IPS DF 4.7 (cell line): Measurements from ENCODE around the gene SP3.

Source experiments
- DNase-seq: peaks from one replicate; pipeline ENCODE4 v3.0.0-alpha.2; 2013; ENCODE audit warnings: low spot score; ENCODE audit errors: extremely low read depth

The SP3 gene

GRCh38 chr2:173968551-173968950, 3.4 kb upstream of the SP3 start:
- DNase-seq: no peak

- no peak for DNase-seq
Measured at GRCh38 chr2:173966274-173967098, 1.3 kb upstream of the SP3 start.

DNA sequence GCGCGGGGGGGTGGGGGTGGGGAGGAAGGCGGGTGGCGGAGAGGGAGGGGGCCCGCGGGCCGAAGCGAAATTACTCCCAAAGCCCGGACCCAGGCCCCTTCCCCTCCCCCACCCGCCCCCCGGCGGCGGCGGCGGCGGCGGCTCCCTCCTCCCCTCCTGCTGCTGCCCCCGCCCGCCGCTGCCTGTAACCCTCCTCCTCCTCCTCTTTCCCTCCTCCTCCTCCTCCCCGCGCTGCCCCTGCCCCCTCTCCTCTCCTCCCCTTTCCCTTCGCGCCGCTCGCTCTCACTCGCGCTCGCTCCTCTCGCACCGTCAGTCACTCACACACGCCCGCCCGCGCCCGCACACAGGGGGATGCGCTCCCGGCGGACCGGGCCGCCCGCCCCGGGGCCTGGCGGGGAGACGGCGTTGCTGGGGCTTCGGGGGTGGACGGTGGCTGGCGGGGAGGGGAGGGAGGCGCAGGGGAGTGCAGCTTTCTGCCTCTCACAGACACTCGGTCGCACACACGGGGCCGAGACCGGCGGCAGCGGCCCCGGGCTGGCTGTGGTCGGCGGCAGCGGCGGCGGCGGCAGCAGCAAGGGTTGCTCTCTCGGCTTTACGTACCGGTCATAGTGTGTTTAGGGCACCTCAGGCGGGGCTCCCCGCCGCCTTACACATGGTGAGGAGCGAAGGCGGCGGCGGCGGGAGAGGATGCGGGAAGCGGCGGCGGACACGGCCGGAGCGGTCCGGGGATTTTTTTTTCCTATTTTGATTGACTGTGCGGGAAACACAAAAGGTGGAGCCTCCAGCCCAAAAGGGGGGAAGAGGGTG, 405 bp downstream of the SP3 start:
- no peak for DNase-seq

DNA sequence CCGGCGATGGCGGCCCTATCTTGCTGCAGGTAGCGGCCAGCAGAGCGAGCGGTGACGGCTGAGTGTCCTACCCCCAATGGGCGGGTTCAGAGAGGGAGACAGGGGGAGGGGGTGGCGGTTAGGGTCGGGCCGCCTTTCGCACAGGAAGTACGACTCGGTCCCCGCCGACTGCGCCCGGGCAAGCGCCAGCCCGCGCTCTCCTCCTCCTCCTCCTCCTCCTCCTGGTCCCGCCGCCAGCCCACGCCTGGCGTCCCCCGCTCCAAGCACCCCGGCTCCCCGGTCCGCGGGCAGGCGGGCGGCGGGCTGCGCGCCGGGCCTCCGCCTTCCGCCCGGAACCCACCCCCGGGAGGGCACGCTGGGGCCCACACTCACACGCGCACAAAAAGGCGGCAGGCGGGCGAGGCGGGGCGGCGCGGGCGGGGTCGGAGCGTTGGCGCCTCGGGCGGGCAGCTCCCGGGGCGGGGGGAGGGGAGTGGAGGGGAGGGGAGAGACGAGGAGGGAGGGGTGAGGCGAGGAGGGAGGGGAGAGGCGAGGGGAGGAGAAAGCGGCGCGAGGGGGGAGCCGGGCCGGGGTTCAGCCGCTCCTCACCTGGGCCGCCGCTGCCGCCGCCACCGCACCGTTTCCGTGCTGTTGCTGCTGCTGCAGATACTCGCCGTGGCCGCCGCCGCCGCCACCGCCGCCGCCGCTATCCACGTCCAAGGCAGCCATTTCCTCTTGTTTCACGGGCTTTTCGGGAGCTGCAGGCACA, 1.2 kb downstream of the SP3 start:
- DNase-seq: no peak

- no peak for DNase-seq
Measured at GRCh38 chr2:173963323-173963816, 1.8 kb downstream of the SP3 start.

DNA sequence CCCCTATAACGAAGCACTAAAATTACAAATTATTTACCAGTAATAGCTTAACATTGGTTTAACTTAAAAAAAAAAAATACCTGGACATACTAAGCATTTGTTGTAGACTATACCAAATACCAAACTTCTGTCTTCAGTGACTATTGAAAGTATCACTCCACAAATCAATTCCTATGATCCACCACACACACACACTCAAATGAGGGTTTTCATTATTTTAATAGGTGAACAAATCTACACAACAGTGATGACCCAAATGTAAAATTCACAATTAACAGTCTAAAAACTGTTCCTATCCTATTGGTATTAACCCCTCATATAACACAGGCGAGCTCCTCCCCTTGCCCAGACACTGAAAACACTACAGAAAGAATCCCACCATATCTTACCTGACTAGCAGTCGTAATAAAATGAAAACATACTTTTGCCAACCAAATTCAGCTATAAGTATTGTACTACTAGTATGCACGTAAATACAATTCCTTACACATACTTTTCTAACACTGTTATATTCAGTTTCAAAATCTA, 2.5 kb downstream of the SP3 start:
- no peak for DNase-seq

DNA sequence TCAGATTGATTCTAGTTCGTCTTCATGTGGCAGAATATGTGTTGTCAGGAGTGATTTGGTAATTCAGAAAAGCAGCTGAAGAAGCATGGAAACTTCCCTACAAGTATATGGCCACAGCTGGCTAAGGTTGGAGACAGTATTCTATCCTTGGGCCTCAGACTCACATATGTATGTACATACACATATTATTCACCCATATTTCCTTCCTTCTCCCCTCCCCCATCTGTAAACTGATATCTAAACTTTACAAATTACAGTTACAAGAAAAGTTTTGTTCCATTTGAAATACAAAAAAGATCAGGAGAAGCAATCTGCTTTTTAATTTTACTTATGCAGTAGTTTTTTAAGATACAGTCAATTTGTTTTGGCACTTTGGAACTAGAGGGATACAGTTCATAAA, 3.1 kb downstream of the SP3 start:
- no peak for DNase-seq

- no peak for DNase-seq
Measured at GRCh38 chr2:173961346-173961705, 3.8 kb downstream of the SP3 start.

DNA sequence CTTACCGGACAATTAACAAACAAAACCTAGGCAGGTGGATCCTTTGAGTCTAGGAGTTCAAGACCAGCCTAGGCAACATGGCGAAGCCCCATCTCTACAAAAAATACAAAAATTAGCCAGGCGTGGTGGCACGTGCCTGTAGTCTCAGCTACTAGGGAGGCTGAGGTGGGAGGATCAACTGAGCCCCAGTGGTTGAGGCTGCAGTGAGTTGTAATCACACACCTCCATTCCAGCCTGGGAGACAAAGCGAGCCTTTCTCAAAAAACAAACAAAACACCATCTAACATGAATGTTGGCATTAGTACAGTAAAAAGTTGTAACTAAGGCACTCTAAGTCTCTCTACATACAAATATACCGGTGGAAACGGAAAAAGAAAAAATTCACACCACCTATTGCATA, 5.3 kb downstream of the SP3 start:
- no peak for DNase-seq

DNA sequence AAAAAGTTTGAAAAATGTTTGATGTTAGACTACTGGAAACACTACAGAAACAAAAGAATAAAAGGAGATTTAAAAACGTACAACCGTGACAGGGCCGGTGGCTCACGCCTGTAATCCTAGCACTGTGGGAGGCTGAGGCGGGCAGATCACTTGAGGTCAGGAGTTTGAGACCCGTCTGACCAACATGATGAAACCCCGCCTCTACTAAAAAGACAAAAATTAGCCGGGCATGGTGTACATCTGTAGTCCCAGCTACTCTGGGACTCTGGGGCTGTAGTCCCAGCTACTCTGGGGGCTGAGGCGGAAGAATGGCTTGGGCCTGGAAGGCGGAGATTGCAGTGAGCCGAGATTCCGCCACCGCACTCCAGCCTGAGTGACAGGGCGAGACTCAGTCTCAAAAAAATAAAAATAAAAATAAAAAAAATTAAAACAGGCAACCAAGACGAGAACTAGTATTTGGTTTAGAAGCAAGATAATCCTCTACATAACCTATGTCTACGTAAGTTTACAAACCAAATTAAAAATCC, 5.8 kb downstream of the SP3 start:
- DNase-seq: no peak

GRCh38 chr2:173958198-173958846, 6.9 kb downstream of the SP3 start:
- DNase-seq: no peak

GRCh38 chr2:173957517-173957916, 7.7 kb downstream of the SP3 start:
- no peak for DNase-seq

DNA sequence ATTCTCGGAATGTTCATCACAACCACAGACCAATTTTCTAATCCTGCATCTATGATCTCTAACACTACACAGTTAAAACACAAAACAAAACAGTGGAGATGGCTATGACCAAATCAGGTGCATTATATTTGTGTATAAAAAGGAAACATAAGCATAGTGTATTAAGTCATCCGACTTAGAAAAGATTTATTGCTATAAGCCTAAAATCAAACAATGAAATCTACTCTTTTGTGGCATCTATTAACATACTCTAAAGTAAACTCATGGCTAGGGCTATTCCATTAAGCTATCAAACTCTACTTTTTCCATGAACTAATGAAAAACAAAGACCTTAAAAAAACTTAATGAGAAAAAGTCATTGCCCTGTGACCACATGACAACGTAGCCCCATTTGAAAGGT, 8.7 kb downstream of the SP3 start:
- DNase-seq: no peak

- DNase-seq: no peak
Measured at GRCh38 chr2:173955867-173956266, 9.3 kb downstream of the SP3 start.

DNA sequence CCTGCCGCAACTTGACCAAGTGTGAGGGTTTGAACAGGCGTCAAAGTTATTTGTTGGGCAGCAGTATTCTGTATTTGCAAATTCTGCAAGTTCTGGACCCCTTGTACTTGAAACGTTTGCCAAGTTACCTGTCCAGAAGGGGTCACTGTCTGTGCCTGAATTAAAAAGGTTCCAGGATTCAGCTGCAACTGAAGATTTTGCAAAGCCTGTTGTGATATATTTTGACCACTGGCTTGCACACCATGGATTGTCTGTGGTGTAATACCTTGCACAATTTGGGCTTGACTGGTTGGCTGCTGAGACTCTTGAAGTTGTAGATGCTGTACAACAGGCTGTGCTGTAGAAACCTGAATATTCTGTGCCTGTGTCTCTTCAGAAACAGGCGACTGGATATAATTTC, 10.2 kb downstream of the SP3 start:
- DNase-seq: no peak

DNA sequence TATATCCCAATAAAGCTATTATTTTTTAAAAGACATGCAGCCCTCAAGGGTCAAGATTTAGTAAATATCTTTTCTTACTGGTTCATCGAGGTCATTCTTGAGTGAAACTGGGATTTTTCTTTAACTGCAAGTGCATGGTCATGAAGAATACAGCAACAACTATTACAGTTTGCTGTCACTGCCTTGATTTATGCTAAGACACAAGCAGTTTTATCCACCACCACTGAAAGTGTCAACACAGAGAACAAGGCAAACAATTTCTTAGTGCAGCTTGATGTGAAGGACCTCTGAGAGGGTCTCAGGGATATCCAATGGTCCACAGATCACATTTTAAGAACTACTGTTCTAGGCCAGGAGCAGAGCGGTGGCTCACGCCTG, 12.1 kb downstream of the SP3 start:
- DNase-seq: no peak

DNA sequence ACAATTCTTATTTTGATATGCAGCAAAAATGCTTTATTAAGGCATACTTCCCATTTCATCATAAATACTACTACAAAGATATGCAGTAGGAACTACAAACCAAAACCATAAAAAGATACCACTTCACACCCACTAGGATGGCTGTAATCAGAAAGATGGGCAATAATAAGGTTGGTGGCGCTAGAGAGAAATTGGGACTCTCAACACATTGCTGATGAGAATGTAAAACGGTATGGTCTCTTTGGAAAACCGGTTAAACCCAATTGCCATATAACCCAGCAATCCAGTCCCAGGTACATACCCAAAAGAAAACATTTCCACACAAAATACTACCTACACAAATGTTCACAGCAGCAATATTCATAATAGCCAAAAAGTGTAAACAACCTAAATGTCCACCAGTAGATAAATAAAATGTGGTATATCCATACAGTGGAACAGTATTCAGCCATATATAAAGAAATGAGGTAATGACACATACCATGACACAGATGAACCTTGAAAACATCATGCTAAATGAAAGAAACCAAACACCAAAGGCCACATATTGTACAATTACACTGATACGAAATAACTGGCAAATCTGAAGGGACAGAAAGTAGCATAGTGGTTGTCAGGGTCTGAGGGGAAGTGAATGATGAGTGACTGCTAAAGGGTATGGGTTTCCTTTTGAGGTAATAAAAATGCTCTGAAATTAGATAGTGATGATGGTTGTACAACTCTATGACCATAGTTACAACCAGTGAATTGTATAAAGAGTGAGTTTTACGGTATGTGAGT, 12.7 kb downstream of the SP3 start:
- DNase-seq: no peak

DNA sequence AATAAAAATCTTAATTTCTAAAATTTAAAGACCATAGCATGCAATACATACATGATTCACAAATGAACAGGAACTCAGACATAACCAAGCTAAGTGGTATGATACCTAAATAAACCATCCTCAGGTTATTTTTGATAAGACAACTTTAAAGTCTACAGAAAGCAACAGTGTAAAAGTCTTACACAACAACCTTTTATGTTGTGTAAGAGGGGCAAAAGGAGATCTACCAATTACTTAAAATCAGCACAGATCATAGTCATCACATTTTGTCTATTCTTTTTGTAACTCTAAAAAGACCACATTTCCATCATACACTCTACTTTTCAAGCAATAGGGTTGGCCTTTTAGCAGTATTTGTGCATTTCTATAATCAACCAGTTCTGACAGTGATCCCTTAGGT, 16.3 kb downstream of the SP3 start:
- no peak for DNase-seq

GRCh38 chr2:173948198-173948597, 17.0 kb downstream of the SP3 start:
- no peak for DNase-seq

GRCh38 chr2:173947131-173947530, 18.0 kb downstream of the SP3 start:
- no peak for DNase-seq
